ENCODE measurements around the gene BICC1.

- TF ChIP-seq POLR2AphosphoS5 (IDR thresholded peaks at IDR 0.05; ENCODE audit: low read depth, low read length) = no peak
- no peak for TF ChIP-seq TAF1 (IDR thresholded peaks at IDR 0.05; ENCODE audit: borderline replicate concordance, insufficient read depth, low read length)
Observed at GRCh38 chr10:58546722-58547445, 34.2 kb downstream of the BICC1 start.
